Stimulated activated CD4-positive, alpha-beta T cell treated with anti-CD3 and anti-CD28 coated beads, Interleukin-1b, Interleukin-23, amount 100 ng/mL, for 1 hour (primary cell): ENCODE measurements around the gene COL5A1.

ENCODE experiments used
- DNase-seq, 2 donors: peaks; one replicate each; pipeline ENCODE4 v3.0.0-alpha.2; 2020; ENCODE audit warnings: low read depth in 2 of 2

The COL5A1 gene

DNA sequence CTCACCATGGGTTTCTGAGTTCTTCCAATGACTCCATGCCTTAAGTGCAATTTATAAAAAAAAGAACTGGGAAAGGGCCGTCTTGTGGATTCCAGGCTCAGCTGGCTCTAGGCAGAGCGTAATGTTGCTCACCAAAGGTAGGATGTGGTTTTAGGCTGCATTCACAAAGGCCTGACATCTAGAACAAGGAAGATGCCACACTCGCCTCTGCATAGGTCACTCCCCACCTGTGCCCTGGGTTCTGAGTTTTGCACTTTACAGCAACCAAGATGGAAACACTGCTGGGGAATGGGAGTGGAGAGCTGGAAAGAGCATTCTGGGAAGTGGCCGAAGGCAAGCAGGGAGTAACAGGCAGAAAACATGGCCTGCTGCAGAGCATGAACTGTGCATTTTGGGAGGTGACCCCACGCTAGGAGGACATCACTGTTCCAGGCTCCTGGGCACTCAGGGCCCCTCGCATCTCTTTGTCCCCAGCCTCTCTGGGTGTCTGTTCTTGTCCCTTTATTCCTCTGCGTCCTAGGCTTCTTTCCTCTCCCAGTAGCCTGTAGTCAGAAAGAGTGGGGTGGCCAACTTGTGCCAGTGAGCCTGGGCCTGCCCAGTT, 251.3 kb downstream of the COL5A1 start:
- DNase-seq: no peak
